ENCODE data around the gene ACMSD.

Gene ACMSD

DNA sequence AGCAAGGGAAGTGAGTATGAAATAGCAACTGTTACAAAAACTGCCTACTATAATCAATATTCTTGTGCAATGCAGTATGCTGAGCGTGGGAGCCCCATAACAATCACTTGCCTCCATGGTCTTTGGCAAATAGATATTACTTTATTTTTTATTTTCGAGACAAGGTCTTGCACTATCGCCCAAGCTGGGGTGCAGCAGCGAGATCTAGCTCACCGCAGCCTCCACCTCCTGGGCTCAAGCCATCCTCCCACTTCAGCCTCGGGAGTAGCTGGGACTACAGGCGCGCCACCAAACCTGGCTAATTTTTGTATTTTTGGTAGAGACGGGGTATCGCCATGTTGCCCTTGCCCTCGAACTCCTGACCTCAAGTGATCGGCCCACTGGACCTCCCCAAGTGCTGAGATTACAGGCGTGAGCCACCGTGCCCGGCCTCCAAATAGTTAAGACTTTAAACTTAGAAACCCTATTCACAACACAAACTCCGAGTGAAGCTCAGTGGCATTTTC is 79.0 kb downstream of the ACMSD start:
- peak overlapping the region; percentile 69 for H3K4me3 ChIP-seq (replicated peaks; ENCODE audit: low read depth, low read length)
- no peak for DNase-seq (ENCODE audit: low read depth)

DNA sequence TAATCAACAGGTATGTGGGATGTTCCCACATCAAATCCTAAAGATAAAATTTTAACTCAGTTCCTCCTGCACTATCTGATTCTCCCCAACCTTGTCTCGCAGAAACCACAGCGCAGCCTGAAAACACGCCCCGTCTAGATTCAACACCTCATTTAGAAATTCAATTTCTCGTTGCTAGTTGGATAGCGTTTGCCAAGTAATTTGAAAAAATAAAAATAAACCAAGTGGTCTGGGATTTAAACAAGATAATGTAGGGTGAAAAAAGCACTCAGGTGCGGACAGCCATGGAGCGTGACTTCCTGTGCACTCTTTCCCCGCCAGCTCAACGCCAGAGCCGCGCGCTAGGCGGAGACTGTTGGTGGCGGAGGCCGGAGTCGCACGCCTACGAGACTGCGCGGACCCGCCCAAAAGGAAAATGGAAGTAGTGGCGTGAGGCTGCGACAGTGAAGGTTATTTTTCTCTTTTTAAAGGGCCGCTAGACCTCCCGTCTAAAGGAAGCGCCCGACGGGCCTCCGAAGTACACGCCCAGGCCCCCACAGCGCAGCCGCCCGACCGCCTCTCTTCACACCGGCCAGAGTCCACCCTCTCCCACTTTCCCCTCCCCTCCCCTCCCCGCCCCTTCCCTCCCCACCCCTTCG is 79.6 kb downstream of the ACMSD start:
- peak overlapping the region; percentile 69 for H3K4me3 ChIP-seq (replicated peaks; ENCODE audit: low read depth, low read length)
- no peak for DNase-seq (ENCODE audit: low read depth)
- TF ChIP-seq, protein P1, sequence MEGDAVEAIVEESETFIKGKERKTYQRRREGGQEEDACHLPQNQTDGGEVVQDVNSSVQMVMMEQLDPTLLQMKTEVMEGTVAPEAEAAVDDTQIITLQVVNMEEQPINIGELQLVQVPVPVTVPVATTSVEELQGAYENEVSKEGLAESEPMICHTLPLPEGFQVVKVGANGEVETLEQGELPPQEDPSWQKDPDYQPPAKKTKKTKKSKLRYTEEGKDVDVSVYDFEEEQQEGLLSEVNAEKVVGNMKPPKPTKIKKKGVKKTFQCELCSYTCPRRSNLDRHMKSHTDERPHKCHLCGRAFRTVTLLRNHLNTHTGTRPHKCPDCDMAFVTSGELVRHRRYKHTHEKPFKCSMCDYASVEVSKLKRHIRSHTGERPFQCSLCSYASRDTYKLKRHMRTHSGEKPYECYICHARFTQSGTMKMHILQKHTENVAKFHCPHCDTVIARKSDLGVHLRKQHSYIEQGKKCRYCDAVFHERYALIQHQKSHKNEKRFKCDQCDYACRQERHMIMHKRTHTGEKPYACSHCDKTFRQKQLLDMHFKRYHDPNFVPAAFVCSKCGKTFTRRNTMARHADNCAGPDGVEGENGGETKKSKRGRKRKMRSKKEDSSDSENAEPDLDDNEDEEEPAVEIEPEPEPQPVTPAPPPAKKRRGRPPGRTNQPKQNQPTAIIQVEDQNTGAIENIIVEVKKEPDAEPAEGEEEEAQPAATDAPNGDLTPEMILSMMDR (IDR thresholded peaks at IDR 0.05; ENCODE audit: low read length, missing control alignments) = peak; percentile 23

More for the DNA sequence above, 79.0 kb downstream of the ACMSD start:
- TF ChIP-seq, protein P1 (IDR thresholded peaks at IDR 0.05; ENCODE audit: low read length, missing control alignments) = no peak

DNA sequence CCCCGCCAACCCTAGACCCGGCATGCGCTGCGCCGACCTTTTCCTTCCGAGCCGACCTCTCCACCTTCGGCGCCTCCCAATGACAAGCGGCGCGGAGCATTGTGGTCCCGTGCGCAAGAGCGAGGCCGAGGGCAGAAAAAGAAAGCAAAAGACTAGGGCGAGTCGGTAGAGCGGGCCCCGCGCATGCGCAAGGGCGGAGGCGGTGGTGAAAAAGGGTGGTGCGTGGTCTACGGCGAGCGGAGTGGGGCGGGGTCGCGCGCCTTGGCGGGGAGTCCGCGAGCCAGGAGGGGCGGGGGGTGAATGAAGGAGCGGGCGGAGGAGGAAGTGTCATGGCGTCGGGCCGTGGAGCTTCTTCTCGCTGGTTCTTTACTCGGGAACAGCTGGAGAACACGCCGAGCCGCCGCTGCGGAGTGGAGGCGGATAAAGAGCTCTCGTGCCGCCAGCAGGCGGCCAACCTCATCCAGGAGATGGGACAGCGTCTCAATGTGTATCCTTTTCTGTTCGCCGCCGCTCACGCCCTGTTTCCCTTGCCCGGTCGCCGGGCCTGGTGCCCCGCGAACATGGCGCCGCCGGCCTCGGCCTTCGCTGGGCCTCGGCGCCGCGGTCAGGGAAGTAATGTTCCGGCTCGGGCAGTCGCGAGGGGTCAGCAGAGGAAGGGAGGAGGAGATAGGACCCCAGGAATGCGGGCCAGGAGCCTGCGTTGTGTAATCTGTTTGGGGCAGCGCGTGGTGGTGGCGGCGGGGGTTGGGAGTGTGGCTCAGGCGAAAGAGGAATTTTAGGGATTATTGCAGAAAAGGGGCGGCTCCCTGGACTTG is 80.3 kb downstream of the ACMSD start, which contains the start of gene CCNT2:
Gene CCNT2, plus strand, starts transcription at position 297 of the 815 bp plus-strand sequence. Its CDS starts 33 bp downstream, at position 330.
- peak within 1 kb of the TSS; percentile 69 for H3K4me3 ChIP-seq (replicated peaks; ENCODE audit: low read depth, low read length)
- TF ChIP-seq, protein P1 (IDR thresholded peaks at IDR 0.05; ENCODE audit: low read length, missing control alignments) = no peak
- peak; percentile 99 for DNase-seq (ENCODE audit: low read depth)

DNA sequence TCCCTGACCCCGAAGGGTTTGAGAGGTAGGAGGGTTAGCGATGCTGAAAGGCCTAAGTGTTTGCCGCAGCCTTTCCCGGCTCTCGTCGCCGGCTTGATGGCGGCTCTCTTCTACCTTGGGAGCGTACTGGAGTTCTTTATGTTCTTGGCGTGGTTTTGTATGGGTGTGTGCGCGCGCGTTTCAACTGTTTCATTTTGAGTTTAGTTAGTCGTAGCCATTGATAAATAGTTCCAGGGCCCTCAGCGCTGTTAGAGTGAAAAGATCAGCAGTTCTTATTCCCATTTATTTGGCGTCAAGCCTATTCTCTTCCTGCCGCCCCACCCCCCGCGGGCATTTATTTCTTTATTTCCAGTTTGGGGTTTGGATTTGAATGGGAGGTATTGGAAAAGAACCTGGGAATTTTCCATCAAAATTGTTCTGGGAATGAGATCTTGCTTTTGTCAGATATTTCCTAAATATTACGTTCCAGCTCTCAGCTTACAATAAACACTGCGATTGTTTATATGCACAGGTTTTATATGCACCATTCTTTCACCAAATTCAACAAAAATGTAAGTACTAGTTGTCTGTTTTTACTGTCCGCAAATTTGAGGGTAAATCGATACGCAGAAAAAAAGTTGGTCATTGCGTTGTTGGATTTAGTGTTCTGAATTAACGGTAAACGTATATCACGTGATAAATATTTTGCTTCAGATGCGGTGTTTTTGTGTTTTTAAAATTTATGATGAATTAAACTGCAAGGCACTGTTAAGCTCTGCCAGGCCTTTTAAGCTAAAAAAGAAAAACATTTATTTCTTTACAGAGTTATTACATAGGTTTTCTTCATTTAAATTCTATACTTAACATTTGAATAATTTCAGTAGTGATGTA is 81.2 kb downstream of the ACMSD start:
- DNase-seq (ENCODE audit: low read depth) = peak; percentile 35
- TF ChIP-seq, protein P1 (IDR thresholded peaks at IDR 0.05; ENCODE audit: low read length, missing control alignments) = no peak
- peak overlapping the region; percentile 69 for H3K4me3 ChIP-seq (replicated peaks; ENCODE audit: low read depth, low read length)

DNA sequence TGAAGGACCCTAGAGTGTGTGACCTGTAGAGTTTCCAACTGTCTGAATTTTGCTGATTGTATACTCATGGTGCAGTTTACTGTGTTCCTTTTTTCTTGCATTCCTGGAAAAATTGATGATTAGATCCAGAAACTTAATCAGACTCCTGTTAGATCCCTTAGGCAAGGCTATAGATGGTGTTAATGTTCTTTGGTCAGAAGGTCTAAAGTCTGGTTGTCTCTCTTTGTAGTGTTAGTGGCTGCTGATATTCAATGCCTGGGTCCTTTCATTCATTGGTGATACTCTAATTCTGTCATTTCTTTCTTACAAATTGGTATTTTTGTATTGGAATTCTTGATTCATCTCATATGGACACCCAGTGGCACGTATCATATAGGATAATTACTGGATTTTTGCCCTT is 86.5 kb downstream of the ACMSD start:
- TF ChIP-seq, protein P1 (IDR thresholded peaks at IDR 0.05; ENCODE audit: low read length, missing control alignments) = no peak
- no peak for DNase-seq (ENCODE audit: low read depth)

DNA sequence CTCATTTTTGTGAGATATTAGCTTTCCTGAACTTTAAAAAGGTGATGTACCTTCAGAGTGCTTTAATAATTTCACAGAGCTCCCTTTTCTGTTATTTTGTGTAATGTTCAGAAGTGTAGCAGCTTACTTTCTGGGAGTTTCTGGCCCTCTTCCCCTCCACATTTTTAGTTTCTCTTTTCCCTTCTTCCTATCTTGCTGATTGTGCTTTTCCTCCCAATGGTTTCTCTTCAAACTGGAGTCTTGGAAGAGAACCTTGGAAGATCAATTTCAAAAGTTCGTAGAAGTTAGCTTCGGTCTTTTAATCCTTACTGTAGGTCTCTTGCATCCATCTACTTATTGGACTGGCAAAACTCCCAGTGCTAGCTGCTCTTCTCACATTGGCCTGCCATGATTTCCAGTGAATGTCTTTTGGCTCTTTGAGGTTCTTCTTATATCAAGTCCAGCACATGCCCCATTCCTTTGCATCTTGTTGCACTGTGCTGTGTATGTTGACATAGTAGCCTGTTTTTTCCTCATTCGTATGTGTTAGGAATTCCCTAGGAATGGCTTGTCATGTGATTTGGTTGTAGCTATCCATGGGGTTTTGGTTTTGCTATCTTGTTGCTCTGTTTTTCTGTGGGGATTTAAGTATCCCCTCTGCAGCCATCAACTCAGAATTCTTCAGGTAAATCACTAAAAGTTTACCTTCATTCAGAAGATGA is 88.0 kb downstream of the ACMSD start:
- peak; percentile 36 for DNase-seq (ENCODE audit: low read depth)
- H3K4me3 ChIP-seq (replicated peaks; ENCODE audit: low read depth, low read length) = no peak overlapping the region
- TF ChIP-seq, protein P1 (IDR thresholded peaks at IDR 0.05; ENCODE audit: low read length, missing control alignments) = no peak

More for the DNA sequence above, 86.5 kb downstream of the ACMSD start:
- H3K4me3 ChIP-seq (replicated peaks; ENCODE audit: low read depth, low read length) = no peak overlapping the region

All from fibroblast of pulmonary artery (primary cell).